ENCODE results near the gene SLC43A1.

DNA sequence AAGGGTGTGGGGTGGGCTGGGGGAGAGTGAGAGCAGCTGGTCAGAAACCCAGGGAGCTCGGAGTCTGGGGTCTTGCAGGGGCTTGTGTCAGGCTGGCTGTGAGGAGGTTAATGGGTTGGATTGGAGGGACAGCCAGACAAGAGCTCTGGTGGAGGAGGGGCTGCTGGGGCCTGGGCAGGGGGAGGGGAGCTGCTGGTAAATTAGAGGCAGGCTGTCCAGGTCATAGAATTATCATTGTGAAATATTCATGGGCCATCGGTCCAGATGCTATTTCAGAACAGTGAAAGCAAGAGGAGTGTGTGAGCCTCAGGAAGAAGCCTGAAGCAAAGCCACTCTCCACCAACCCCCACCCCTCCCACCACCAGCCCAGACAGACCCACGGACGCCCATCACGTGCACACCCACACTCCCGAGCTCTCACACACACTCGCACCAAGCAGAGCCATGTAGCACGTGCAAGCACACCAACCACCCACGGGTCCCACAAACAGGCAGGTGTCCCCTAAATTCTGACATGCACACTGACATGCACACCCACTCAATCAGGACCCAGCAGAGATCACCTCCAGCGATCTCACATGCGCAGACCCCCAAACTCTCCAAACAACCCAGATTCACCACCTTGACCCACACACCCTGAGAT, 36.4 kb downstream of the SLC43A1 start:
- TF ChIP-seq POLR2AphosphoS5 (IDR thresholded peaks at IDR 0.05; ENCODE audit: low read depth, low read length) (no peak), POLR2A (IDR thresholded peaks at IDR 0.05; ENCODE audit: low read depth, low read length) (no peak)
